Activated gamma-delta T cell treated with Interleukin-2 at 50 U/mL for 16 hours (primary cell): Measurements from ENCODE around the gene ENO3.

Experiments used
- DNase-seq: peaks from one replicate; pipeline ENCODE4 v3.0.0-alpha.2; 2020

The ENO3 gene

DNA sequence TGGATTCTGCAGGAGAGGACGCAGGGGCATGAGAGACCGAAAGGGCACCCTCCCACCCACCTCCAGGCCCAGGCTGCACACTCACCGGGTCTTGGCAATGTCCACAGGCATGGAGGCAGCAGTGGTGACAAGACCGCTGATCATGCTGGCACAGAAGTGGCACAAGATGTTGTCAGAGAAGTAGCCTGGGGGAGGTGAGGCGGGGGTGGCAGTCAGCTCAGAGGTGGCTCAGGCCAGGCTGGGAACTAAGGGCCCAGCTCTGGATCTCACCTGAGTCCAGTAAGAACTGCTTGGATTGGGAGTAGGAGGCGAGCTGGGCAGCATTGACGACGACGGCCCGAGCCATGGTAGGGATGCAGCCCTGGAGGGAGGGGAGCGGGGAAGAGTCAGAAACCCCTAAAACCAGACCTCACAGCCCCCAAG lies 12.8 kb upstream of the ENO3 start:
- no peak for DNase-seq

GRCh38 chr17:4938688-4939545 lies 12.0 kb upstream of the ENO3 start:
- DNase-seq, result no peak

GRCh38 chr17:4939546-4939795 lies 11.4 kb upstream of the ENO3 start:
- no peak for DNase-seq

DNA sequence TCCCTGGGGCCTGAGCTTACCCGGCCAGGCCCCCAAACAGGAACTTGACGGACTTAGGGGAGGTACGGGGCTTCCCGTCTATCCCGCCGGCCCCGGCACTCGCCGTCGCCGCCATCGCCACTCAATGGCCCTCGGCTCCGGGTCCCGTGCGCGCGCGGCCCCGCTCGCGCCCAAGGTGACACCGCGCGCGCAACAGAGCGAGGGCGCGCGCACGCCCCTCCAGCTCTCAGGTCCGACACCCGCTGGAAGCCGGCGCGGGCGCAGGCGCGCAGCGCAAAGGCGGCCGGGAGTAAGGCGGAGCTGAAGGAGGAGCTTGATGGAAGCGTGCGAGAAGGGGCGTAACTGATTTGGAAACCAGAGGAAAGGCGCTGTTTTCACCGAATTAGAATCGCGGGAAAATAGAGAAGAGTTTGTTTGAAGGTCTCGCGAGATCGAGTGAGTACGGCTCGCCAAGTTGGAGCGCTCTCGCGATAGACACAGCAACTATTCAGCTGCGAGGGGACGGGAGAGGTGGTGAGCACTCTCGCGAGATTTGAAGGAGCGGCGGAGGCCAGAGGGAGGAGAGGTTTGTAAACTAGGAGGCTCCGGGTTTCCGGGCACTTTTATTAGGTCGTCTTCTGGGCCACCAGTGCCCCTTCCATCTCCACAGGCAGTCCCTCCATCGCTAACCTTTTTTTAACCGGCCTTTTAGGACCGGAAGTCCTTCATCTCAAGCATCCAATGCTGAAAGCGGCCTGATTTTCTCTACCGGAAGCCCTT lies 10.9 kb upstream of the ENO3 start, which contains the start of the genes RNF167 and SLC25A11:
Gene RNF167 (plus strand): TSS at position 473 of the 759 bp plus-strand sequence. CDS start 642 bp downstream, outside the sequence.
Gene SLC25A11 (minus strand): TSS at position 251 of the 759 bp plus-strand sequence. CDS start 136 bp downstream, at position 115.
- peak; percentile 94 for DNase-seq

- DNase-seq, result peak; percentile 51
Measured at GRCh38 chr17:4940555-4941318, 10.2 kb upstream of the ENO3 start.

GRCh38 chr17:4941319-4941610 lies 9.7 kb upstream of the ENO3 start:
- DNase-seq, result no peak

DNA sequence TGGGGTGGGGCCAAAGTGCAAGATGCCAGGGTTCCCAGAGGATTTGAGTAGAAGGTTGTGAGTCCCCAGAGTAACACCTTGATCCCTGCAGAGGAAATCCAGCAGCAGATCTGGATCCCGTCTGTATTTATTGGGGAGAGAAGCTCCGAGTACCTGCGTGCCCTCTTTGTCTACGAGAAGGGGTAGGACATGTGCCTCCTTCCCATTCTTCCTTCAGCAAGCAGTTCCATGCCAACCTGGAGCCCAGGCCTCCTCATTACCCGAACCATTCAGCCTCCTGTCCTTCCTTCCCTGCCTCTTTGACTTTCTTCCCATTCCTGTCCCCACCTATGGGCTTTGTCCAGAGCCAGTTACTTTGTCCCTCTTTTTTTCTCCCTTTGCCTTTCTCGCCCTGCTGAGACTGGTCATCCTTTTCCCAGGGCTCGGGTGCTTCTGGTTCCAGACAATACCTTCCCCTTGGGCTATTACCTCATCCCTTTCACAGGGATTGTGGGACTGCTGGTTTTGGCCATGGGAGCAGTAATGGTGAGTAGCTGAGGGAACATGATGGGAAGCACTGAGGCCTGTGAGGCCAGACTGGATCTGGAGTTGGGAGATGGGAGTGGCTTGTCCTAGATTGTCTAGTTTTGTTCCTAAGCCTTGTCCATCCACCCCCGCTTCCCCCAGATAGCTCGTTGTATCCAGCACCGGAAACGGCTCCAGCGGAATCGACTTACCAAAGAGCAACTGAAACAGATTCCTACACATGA lies 8.0 kb upstream of the ENO3 start:
- no peak for DNase-seq

GRCh38 chr17:4944163-4944553 lies 6.8 kb upstream of the ENO3 start:
- peak; percentile 64 for DNase-seq

DNA sequence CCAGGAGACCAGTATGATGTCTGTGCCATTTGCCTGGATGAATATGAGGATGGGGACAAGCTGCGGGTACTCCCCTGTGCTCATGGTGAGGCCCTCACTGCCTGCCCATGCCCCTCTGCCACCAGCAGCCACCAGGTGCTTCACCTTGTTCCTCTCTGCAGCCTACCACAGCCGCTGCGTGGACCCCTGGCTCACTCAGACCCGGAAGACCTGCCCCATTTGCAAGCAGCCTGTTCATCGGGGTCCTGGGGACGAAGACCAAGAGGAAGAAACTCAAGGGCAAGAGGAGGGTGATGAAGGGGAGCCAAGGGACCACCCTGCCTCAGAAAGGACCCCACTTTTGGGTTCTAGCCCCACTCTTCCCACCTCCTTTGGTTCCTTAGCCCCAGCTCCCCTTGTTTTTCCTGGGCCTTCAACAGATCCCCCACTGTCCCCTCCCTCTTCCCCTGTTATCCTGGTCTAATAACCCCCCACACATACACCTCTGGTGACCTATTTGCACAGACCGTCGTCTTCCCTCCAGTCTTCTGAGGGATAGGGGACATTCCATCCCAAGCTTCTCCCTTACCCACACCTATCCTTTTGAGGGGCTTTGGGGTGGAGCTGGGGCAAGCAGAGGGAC lies 6.3 kb upstream of the ENO3 start:
- no peak for DNase-seq

DNA sequence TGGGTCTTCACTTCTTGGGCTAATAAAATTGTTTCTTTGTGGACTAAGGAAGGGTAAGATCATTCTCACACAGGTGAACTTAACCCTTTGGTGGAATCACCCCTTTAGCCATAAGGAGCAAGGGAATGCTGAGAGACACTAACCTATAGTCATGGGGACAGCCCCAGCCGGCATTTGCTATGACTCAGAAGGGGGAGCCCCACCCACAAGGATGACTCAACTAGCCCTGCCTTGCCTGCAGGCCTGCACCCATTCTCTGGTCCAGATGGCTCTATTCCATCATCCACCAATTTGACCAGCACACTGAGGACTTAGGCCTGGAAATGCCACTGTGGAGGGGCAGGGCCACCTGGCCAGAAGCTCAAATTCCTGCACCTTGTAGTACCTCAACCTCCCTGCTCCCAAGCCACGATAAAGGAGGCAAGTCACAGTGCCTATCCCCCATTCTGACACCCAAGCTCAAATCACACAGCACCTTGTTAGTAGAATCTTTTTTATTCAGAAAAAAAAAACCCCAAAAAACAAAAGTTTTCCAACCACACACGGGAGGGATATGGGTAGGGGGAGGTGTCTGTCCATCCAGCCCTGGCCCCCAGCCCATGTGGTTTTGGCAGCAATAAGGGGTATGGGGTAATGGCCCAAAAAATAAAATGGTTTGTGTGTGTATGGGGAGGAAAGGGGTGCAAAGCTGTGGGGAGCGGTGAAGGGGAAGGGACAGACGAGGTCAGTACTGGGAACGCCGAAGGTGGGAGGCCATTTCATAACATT lies 5.6 kb upstream of the ENO3 start:
- peak; percentile 75 for DNase-seq

GRCh38 chr17:4945944-4946280 lies 5.0 kb upstream of the ENO3 start:
- no peak for DNase-seq

- no peak for DNase-seq
Measured at GRCh38 chr17:4946312-4946976, 4.5 kb upstream of the ENO3 start.

GRCh38 chr17:4947010-4947410 lies 3.9 kb upstream of the ENO3 start:
- DNase-seq, result no peak

DNA sequence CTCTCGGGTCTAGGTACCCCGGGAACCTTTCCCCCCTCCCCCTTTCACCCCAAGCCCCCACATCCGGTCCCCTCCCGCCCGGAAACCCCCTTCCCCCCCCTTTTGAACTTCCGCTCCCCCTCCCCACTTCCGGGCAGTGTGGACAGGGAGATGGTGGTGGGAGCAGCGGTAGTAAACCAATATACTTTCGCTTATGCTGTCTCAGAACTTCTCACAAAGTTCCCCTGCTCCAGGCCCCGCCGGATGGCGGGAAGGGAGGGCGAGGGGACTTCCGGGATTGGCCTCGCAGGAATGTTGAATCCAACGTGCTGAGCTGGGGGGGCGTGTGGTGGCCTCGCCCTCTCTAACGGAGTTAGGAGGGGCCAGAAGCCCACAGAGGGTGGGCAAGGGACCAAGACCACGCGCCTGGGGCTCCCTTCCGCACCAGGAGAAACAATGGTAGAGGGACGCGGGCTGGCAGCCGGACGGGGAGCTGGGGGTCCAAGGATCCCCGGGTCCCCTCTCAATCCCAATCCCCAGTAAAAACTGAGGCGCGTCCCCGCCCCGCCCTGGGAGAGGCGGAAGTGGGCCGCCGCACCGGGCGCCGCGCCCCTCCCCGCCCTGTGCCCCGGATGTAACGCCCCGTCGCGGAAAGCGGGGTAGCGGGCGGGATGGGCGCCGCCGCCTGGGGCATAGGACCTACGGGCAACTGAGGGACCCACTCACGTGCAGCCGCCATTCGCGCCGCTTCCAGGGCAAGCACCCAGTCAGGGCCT lies 3.3 kb upstream of the ENO3 start:
- DNase-seq, result peak; percentile 69

GRCh38 chr17:4948166-4948930 lies 2.6 kb upstream of the ENO3 start, which contains the start of gene PFN1:
TSS of gene PFN1 (minus strand) at chr17:4948530. CDS start at chr17:4948394, 136 bp downstream.
- DNase-seq, result peak; percentile 92

GRCh38 chr17:4948931-4949320 lies 2.0 kb upstream of the ENO3 start:
- peak; percentile 68 for DNase-seq

GRCh38 chr17:4949321-4950074 lies 1.4 kb upstream of the ENO3 start:
- DNase-seq, result peak; percentile 71

GRCh38 chr17:4950075-4950745 lies 709 bp upstream of the ENO3 start:
- DNase-seq, result no peak
